Left lobe of liver (tissue), 2 donors: ENCODE results near the gene KRTAP1-1. TPM values are rescaled to one million over a fixed set of nuclear protein-coding genes. Genes with fewer than 3 reads are reported as not detected.
"Not testable (repeated sequence)": the region's sequence is repeated elsewhere in the genome, so short reads cannot be mapped to it uniquely, and the experiment has no call there.

Experiments used
- ATAC-seq: fragments of 200-7000 bp; cut with Tn5 transposase; one replicate; pipeline ENCODE4 v1.9.1; 2020; ENCODE audit warnings: mild to moderate bottlenecking, moderate library complexity
- DNase-seq: peaks from one replicate; pipeline ENCODE4 v3.0.0-alpha.2; 2020; ENCODE audit warnings: low spot score
- total RNA-seq: library from RNA; stranded (reverse); gene quantifications from one replicate; pipeline ENCODE4 v1.2.1, GENCODE V29; 2021
- donor health status: DM: no; HTN: no; CAD: no; lungs with moderate emphysema.
- donor health status: DM: no; HTN: yes; CAD: no.

The KRTAP1-1 gene
- not detected for total RNA-seq

DNA sequence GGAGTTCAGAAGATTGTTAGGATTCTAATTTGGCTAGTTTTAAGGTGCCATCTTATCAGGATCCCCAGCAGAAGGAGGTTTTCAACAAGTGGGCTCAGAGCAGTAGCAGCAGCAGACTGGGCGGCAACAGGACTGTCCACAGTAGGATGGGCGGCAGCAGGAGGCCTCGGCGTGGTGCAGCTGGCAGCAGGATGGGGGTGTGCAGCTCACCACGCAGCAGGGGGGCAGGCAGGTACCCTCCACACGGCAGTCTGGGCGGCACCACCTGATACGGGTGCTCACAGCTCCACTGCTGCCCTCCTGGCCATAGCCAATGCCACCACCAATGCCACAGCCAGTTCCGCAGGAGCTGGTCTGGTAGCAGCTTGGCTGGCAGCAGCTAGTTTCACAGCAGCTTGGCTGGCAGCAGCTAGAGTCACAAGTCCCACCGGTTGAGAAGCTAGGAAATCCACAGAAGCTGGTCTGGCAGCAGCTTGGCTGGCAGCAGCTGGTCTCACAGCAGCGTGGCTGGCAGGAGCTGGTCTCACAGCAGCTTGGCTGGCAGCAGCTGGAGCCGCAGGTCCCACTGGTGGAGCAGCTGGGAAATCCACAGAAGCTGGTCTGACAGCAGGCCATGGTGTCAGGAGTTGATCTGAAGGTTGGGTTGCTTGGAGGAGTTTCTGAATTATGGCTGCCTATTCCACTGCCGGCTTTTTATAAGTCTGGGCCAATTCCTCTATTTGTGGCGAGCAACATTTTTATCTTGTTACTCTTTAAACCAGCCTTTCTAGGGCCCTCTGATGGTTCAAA lies at the start of gene KRTAP1-1:
Gene KRTAP1-1 (minus strand): TSS at position 668 of the 789 bp plus-strand sequence. CDS start 53 bp downstream, at position 615.
- DNase-seq: not testable (repeated sequence)

GRCh38 chr17:41088760-41089352 lies 47.6 kb upstream of the KRTAP1-1 start:
- not testable (repeated sequence) for DNase-seq, ATAC-seq

More for the DNA sequence above, at the start of gene KRTAP1-1:
- ATAC-seq: not testable (repeated sequence)

GRCh38 chr17:41084100-41084856 lies 43.0 kb upstream of the KRTAP1-1 start, which contains the start of gene KRTAP4-7:
TSS of gene KRTAP4-7 (plus strand) at chr17:41084150. CDS start at chr17:41084207, 57 bp downstream.
- ATAC-seq, DNase-seq: not testable (repeated sequence)

GRCh38 chr17:41083427-41083826 lies 42.2 kb upstream of the KRTAP1-1 start:
- not testable (repeated sequence) for DNase-seq, ATAC-seq

DNA sequence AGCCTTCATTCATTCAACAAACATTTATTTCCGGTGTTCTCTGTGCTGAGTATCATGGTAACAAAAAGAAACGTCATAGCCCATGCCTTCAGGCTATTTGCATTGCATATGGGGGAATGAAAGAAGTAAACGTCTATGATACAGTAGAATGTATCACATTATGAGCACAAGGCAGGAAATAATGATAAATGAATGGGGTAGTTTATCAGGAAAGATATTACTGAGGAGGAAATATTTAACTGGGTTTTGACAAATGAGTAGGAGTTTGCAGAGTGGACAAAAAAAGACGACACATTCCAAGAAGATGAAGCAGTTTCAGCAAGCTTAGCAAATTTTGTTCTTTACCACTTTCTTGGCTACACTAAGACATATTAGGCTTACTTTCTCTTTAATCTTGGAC lies 41.4 kb upstream of the KRTAP1-1 start:
- ATAC-seq (no peak), DNase-seq (no peak)

- DNase-seq (no peak), ATAC-seq (no peak)
Measured at GRCh38 chr17:41076788-41077187, 35.5 kb upstream of the KRTAP1-1 start.

- ATAC-seq (no peak), DNase-seq (no peak)
Measured at GRCh38 chr17:41073676-41074075, 32.4 kb upstream of the KRTAP1-1 start.

GRCh38 chr17:41071606-41072360 lies 30.5 kb upstream of the KRTAP1-1 start:
- DNase-seq: no peak
- ATAC-seq: no peak

DNA sequence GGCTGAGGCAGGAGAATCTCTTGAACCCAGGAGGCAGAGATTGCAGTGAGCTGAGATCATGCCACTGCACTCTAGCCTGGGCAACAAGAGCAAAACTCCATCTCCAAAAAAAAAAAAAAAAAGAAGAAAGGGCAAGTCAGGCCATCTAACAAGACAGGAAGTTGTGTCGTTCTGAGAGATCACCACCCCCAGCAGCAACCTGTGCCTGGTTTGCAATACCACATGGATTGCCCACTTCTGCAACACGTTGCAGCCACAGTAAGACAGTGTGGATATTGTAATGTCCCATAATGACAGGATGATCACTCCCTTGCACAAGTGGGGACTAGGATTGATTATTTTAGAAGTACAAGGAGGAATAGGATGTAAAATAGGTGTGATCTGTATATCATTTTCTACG lies 27.8 kb upstream of the KRTAP1-1 start:
- DNase-seq: no peak
- no peak for ATAC-seq

DNA sequence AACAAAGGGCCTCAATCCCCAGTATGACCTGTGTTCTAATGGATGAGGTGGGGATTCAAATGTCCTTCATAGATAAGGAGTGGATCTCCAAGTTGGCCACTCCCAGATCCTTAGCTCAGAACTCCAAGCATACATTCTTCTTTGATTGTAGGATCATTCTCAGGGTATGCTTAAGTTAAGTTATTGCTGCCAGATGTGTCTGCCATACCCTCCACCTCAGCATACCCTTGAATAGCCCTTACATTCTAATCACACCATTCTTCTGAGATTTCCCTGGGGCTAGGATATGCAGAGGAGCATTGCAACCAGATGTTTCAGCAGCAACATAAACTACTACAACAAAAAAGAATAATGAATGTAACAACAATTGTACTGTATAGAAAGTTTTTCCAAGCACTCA lies 26.0 kb upstream of the KRTAP1-1 start:
- ATAC-seq (no peak), DNase-seq (no peak)

DNA sequence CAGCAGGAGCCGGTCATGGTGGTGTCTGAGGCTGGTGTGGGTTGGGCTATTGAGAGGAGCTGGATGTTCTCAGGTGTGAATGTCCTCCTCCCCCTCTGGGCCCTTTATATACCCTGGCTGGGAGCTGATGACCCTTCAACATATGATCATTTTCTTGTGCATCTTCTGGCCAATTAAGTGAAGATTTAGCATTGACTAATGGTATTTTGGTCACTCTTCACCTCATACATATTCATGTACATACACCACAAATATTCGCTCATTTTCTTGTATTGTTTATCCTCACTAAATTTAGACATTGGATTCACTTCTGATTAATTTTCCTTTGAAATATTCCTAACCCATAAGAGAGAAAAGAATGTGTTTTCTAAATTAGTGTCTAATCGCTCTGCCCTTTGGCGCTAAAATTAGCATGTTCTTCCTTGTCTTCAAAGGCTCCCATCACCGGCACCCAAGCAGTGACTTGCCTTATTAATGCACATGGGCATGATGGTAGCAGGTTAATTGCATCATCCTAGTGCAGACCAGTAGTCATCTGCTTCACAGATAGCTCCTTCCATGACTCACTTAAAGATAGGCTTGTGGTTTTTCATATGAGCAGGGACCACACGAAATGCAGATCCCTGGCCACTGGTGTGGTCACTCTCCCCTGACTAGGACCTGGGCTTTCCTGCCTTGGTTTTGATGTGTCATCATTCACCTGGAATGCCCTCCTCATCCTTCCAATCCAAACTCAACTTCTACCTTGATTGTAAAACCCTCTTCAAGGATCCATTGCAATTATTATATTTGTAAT lies 24.8 kb upstream of the KRTAP1-1 start, which contains the start of gene KRTAP2-4:
Gene KRTAP2-4 (minus strand): TSS at position 51 of the 796 bp plus-strand sequence. CDS start 34 bp downstream, at position 17.
- no peak for DNase-seq
- no peak for ATAC-seq

DNA sequence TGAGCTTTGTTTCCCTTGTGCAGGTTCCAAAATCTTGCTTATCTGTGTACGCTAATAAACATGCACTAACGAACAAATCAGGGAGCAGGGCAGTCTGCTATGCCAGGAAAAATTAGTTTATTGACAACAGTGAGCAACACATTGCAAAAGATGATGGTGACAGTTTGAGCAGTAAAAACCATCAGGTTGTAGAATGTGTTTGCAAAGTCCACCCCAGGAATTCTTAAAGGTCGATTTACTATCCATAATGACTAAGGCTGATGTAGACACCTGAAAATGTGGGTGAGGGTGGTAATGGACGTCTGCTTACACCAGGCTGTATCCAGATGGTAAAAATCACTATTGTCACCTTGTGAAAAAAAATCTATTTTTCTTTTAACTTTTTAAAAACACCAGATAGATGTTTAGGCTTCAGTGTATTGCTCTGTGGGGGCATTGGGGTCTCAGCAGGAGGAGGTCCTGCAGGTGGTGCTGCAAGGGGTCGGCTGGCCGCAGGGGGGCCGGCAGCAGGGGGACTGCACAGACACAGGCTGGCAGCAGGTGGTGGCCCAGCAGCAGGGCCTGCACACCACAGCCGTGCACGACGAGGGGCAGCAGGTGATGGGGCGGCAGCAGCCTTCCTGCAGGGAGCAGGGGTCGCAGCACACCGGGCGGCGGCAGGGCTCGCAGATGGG lies 23.9 kb upstream of the KRTAP1-1 start:
- ATAC-seq: not testable (repeated sequence)

GRCh38 chr17:41064301-41064700 lies 23.1 kb upstream of the KRTAP1-1 start:
- no peak for DNase-seq
- no peak for ATAC-seq

More for the DNA sequence above, 23.9 kb upstream of the KRTAP1-1 start:
- not testable (repeated sequence) for DNase-seq

DNA sequence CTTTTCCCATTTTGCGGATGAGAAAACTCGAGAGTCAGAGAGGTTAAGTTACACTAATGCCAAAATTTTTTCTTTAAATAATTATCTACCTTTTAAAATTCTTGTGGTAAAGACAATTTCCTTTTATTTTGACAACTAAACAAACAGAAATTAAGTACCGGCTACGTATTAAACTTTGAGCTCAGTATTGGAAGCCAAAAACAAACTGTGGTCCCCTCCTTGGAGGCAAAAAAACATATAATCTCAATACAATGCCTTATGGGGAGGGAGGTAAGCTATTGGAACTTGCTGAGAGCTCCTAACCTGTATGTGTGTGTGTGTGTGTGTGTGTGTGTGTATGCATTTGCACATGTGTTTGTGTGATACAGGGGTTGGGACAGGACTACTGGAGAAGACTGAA lies 22.2 kb upstream of the KRTAP1-1 start:
- ATAC-seq: no peak
- DNase-seq: no peak

GRCh38 chr17:41061964-41062363 lies 20.7 kb upstream of the KRTAP1-1 start:
- ATAC-seq (no peak), DNase-seq (no peak)

GRCh38 chr17:41060052-41060604 lies 18.9 kb upstream of the KRTAP1-1 start, which contains the start of gene KRTAP2-3:
TSS of gene KRTAP2-3 (minus strand) at chr17:41060114. CDS start at chr17:41060050, 64 bp downstream.
- ATAC-seq: no peak
- no peak for DNase-seq

GRCh38 chr17:41059276-41060051 lies 18.2 kb upstream of the KRTAP1-1 start:
- ATAC-seq, DNase-seq: not testable (repeated sequence)

- ATAC-seq (no peak), DNase-seq (no peak)
Measured at GRCh38 chr17:41058741-41059140, 17.5 kb upstream of the KRTAP1-1 start.
